H9 (cell line): ENCODE measurements around the gene MYNN. TPM values are rescaled to one million over a fixed set of nuclear protein-coding genes. Genes with fewer than 3 reads are reported as not detected.
A peak's percentile ranks its signal among the peaks of the same experiment; 100 is the strongest.

Source experiments
- DNase-seq: peaks from one replicate; pipeline ENCODE4 v3.0.0-alpha.2; 2017
- H2AFZ ChIP-seq: one replicate; pipeline ENCODE4 v1.6.1; 2013; ENCODE audit warnings: mild to moderate bottlenecking, low read length, control low read depth, moderate library complexity
- H2AK5ac ChIP-seq: 2 replicates; pipeline ENCODE4 v1.6.1; 2013; ENCODE audit warnings: low read length, control low read depth, mixed read lengths; ENCODE audit not compliant: insufficient read length
- H2BK120ac ChIP-seq: one replicate; pipeline ENCODE4 v1.6.1; 2013; ENCODE audit warnings: low read depth, mild to moderate bottlenecking, low read length, control low read depth, inconsistent platforms; ENCODE audit not compliant: poor library complexity, severe bottlenecking
- H2BK12ac ChIP-seq: 2 replicates; pipeline ENCODE4 v1.6.1; 2013; ENCODE audit warnings: low read length, control low read depth, mixed read lengths, low read depth; ENCODE audit not compliant: insufficient read length
- H2BK15ac ChIP-seq: 2 replicates; pipeline ENCODE4 v1.6.1; 2013; ENCODE audit warnings: low read depth, low read length, control low read depth
- H2BK20ac ChIP-seq: one replicate; pipeline ENCODE4 v1.6.1; 2013; ENCODE audit warnings: low read depth, mild to moderate bottlenecking, low read length, control low read depth, inconsistent platforms; ENCODE audit not compliant: poor library complexity, severe bottlenecking
- H2BK5ac ChIP-seq: 2 replicates; pipeline ENCODE4 v1.6.1; 2013; ENCODE audit warnings: low read length, control low read depth, mixed read lengths; ENCODE audit not compliant: insufficient read length
- H3K14ac ChIP-seq: 2 replicates; pipeline ENCODE4 v1.6.1; 2013; ENCODE audit warnings: low read length, control low read depth; ENCODE audit not compliant: insufficient read depth
- H3K18ac ChIP-seq: 2 replicates; pipeline ENCODE4 v1.6.1; 2013; ENCODE audit warnings: low read depth, mild to moderate bottlenecking, mixed read lengths, low read length, control low read depth; ENCODE audit not compliant: insufficient read length
- H3K23ac ChIP-seq: 2 replicates; pipeline ENCODE4 v1.6.1; 2013; ENCODE audit warnings: low read length, control low read depth, mixed read lengths, low read depth; ENCODE audit not compliant: insufficient read length
- H3K23me2 ChIP-seq: 2 replicates; pipeline ENCODE4 v1.6.1; 2013; ENCODE audit warnings: low read depth, mild to moderate bottlenecking, mixed read lengths, low read length, control low read depth; ENCODE audit not compliant: insufficient read length, poor library complexity, severe bottlenecking
- H3K27ac ChIP-seq: 2 replicates; pipeline ENCODE4 v1.5.1; 2013; ENCODE audit warnings: low read length, control low read depth, mixed read lengths, low read depth; ENCODE audit not compliant: insufficient read length
- H3K27me3 ChIP-seq: 2 replicates; pipeline ENCODE4 v1.6.1; 2013; ENCODE audit warnings: low read length, control low read depth, inconsistent platforms; ENCODE audit not compliant: insufficient read depth
- H3K4ac ChIP-seq: 2 replicates; pipeline ENCODE4 v1.6.1; 2013; ENCODE audit warnings: low read depth, mild to moderate bottlenecking, control low read depth, inconsistent platforms, low read length, moderate library complexity
- H3K4me1 ChIP-seq: 2 replicates; pipeline ENCODE4 v1.6.1; 2013; ENCODE audit warnings: low read length, control low read depth, inconsistent platforms; ENCODE audit not compliant: insufficient read depth
- H3K4me2 ChIP-seq: 2 replicates; pipeline ENCODE4 v1.6.1; 2013; ENCODE audit warnings: low read length, control low read depth, mixed read lengths; ENCODE audit not compliant: insufficient read length, insufficient read depth
- H3K56ac ChIP-seq: 2 replicates; pipeline ENCODE4 v1.6.1; 2013; ENCODE audit warnings: low read depth, mild to moderate bottlenecking, mixed read lengths, low read length, control low read depth; ENCODE audit not compliant: insufficient read length
- H3K79me1 ChIP-seq: 2 replicates; pipeline ENCODE4 v1.6.1; 2013; ENCODE audit warnings: low read depth, mild to moderate bottlenecking, moderate library complexity, low read length, control low read depth, inconsistent platforms; ENCODE audit not compliant: insufficient read depth, poor library complexity, severe bottlenecking
- H3K79me2 ChIP-seq: 2 replicates; pipeline ENCODE4 v1.6.1; 2013; ENCODE audit warnings: low read length, control low read depth, inconsistent platforms; ENCODE audit not compliant: insufficient read depth
- H3K9ac ChIP-seq: 2 replicates; pipeline ENCODE4 v1.6.1; 2013; ENCODE audit warnings: low read length, control low read depth, mixed read lengths; ENCODE audit not compliant: insufficient read length; ENCODE audit errors: extremely low read depth
- H3K9me3 ChIP-seq: one replicate; pipeline ENCODE4 v1.6.1; 2013; ENCODE audit warnings: low read depth, low read length, inconsistent platforms; ENCODE audit not compliant: control insufficient read depth
- H3T11ph ChIP-seq: one replicate; pipeline ENCODE4 v1.6.1; 2013; ENCODE audit warnings: mild to moderate bottlenecking, low read length, control low read depth, inconsistent platforms
- H4K20me1 ChIP-seq: one replicate; pipeline ENCODE4 v1.6.1; 2013; ENCODE audit not compliant: control insufficient read depth, insufficient read length, insufficient read depth
- H4K5ac ChIP-seq: 2 replicates; pipeline ENCODE4 v1.6.1; 2013; ENCODE audit warnings: low read depth, mild to moderate bottlenecking, mixed read lengths, low read length, control low read depth; ENCODE audit not compliant: insufficient read length
- H4K8ac ChIP-seq: replicated peaks from 2 replicates; pipeline ENCODE4 v1.6.1; 2013; ENCODE audit warnings: low read length, control low read depth, mixed read lengths, low read depth; ENCODE audit not compliant: insufficient read length
- H4K91ac ChIP-seq: 2 replicates; pipeline ENCODE4 v1.6.1; 2013; ENCODE audit warnings: low read depth, mild to moderate bottlenecking, moderate library complexity, mixed read lengths, low read length, control low read depth; ENCODE audit not compliant: insufficient read length
- H3K27ac Mint-ChIP-seq, 3 experiments: 2 replicates in 2 of 3; 3 replicates in 1 of 3; pipeline ENCODE4 v1.8.0; 2020 to 2021; ENCODE audit warnings: mixed read lengths in 3 of 3, mild to moderate bottlenecking in 1 of 3, moderate library complexity in 1 of 3
- H3K27me3 Mint-ChIP-seq: 2 replicates; pipeline ENCODE4 v1.8.0; 2021; ENCODE audit warnings: low read depth, mild to moderate bottlenecking, moderate library complexity, mixed read lengths
- H3K36me3 Mint-ChIP-seq, 3 experiments: 2 replicates in 2 of 3; 3 replicates in 1 of 3; pipeline ENCODE4 v1.8.0; 2020 to 2021; ENCODE audit warnings: low read depth in 3 of 3, mixed read lengths in 3 of 3; ENCODE audit not compliant: insufficient read depth in 1 of 3
- H3K4me1 Mint-ChIP-seq, 2 experiments: 2 replicates each; pipeline ENCODE4 v1.8.0; 2020; ENCODE audit warnings: mixed read lengths in 2 of 2
- H3K4me3 Mint-ChIP-seq, 2 experiments: 2 replicates in 1 of 2; 3 replicates in 1 of 2; pipeline ENCODE4 v1.8.0; 2020 to 2021; ENCODE audit warnings: mild to moderate bottlenecking in 2 of 2, mixed read lengths in 2 of 2, moderate library complexity in 1 of 2
- H3K9me3 Mint-ChIP-seq, 2 experiments: 2 replicates in 1 of 2; 3 replicates in 1 of 2; pipeline ENCODE4 v1.8.0; 2020; ENCODE audit warnings: mild to moderate bottlenecking in 2 of 2, mixed read lengths in 2 of 2, moderate library complexity in 1 of 2
- CTCF ChIP-seq: fragments of 200-600 bp; sonication (generic); conservative IDR thresholded peaks from 3 replicates; pipeline ENCODE4 v1.8.0; 2021; ENCODE audit warnings: antibody characterized with exemption, mild to moderate bottlenecking
- WGBS: extraction: QIAGEN DNeasy Blood & Tissue Kit; methylation state at CpG from one replicate; pipeline ENCODE4 v1.1.7; 2013; ENCODE audit warnings: missing lambda C conversion rate, low lambda C conversion rate, mixed read lengths; ENCODE audit not compliant: insufficient read length; ENCODE audit errors: extremely low coverage; 5-methylcytosine and 5-hydroxymethylcytosine counted together
- total RNA-seq: library from RNA; stranded (reverse); gene quantifications from 2 replicates; pipeline ENCODE4 v1.2.1, GENCODE V29; 2021

The MYNN gene
- total RNA-seq, 1 experiment from 2014 or later: 15.9 TPM

GRCh38 chr3:169739067-169739466 lies 34.1 kb upstream of the MYNN start:
- Mint-ChIP-seq H3K4me3 (peak overlapping the region in 1 of 2 experiments; percentile 30; a peak in 1 of 5 replicates), H3K4me1 (peaks cover 13 to 18% of the 10 kb centered on the region in 2 experiments), H3K36me3 (peaks cover 6 to 29% (median 19%) of the 10 kb centered on the region in 3 experiments), H3K9me3 (peaks cover 32 to 36% of the 10 kb centered on the region in 2 experiments), H3K27me3 (no peaks in the 10 kb centered on the region), H3K27ac (peak overlapping the region in 2 of 3 experiments; percentile 46 to 81; a peak in 3 of 7 replicates)
- H3T11ph ChIP-seq: no peak overlapping the region
- H2BK5ac ChIP-seq: no peak overlapping the region
- no peaks in the 10 kb centered on the region for H4K20me1 ChIP-seq
- H4K5ac ChIP-seq: no peak overlapping the region
- H3K79me1 ChIP-seq: no peaks in the 10 kb centered on the region
- no peaks in the 10 kb centered on the region for H3K9me3 ChIP-seq
- H3K27ac ChIP-seq: no peak overlapping the region
- H3K18ac ChIP-seq: no peak overlapping the region
- H3K4me2 ChIP-seq: no peak overlapping the region
- no peak overlapping the region for H4K8ac ChIP-seq
- no peak overlapping the region for H3K4ac ChIP-seq
- WGBS: no CpG with 5 or more reads among the region's 2 CpGs
- H3K23me2 ChIP-seq: no peaks in the 10 kb centered on the region
- H3K4me1 ChIP-seq: no peaks in the 10 kb centered on the region
- no peaks in the 10 kb centered on the region for H3K27me3 ChIP-seq
- no peak overlapping the region for H4K91ac ChIP-seq
- no peak overlapping the region for H2AFZ ChIP-seq
- no peak for DNase-seq
- no peak overlapping the region for H2AK5ac ChIP-seq
- H2BK120ac ChIP-seq: no peak overlapping the region
- H3K14ac ChIP-seq: no peak overlapping the region
- no peak overlapping the region for H3K23ac ChIP-seq
- no peak overlapping the region for H2BK15ac ChIP-seq
- no peak overlapping the region for H3K56ac ChIP-seq
- H2BK12ac ChIP-seq: no peak overlapping the region
- no peak overlapping the region for H2BK20ac ChIP-seq
- no peak for TF ChIP-seq CTCF
- H3K9ac ChIP-seq: no peak overlapping the region
- H3K79me2 ChIP-seq: no peaks in the 10 kb centered on the region
